Trophoblast cell (in vitro differentiated cells and primary cell): ENCODE measurements around the gene GAREM1.
"Not testable (repeated sequence)": the region's sequence is repeated elsewhere in the genome, so short reads cannot be mapped to it uniquely, and the experiment has no call there.

ENCODE experiments used
- DNase-seq, 2 donors: peaks; one replicate each; pipeline ENCODE4 v3.0.0-alpha.2; 2016
- H2AFZ ChIP-seq: 2 replicates; pipeline ENCODE4 v1.6.1; 2013; ENCODE audit warnings: low read length, moderate library complexity, mild to moderate bottlenecking; ENCODE audit not compliant: insufficient read depth, poor library complexity
- H2AK5ac ChIP-seq: 2 replicates; pipeline ENCODE4 v1.6.1; 2013; ENCODE audit warnings: mild to moderate bottlenecking, low read length
- H2BK120ac ChIP-seq: 2 replicates; pipeline ENCODE4 v1.6.1; 2013; ENCODE audit warnings: low read length, mild to moderate bottlenecking, moderate library complexity; ENCODE audit not compliant: insufficient read depth, poor library complexity
- H2BK12ac ChIP-seq: 2 replicates; pipeline ENCODE4 v1.6.1; 2013; ENCODE audit warnings: mild to moderate bottlenecking, low read length, moderate library complexity
- H2BK5ac ChIP-seq: 2 replicates; pipeline ENCODE4 v1.6.1; 2013; ENCODE audit warnings: low read length, low read depth, moderate library complexity, mild to moderate bottlenecking; ENCODE audit not compliant: poor library complexity
- H3K14ac ChIP-seq: 2 replicates; pipeline ENCODE4 v1.6.1; 2013; ENCODE audit warnings: mild to moderate bottlenecking, low read length
- H3K18ac ChIP-seq: 2 replicates; pipeline ENCODE4 v1.6.1; 2013; ENCODE audit warnings: mild to moderate bottlenecking, low read length
- H3K23ac ChIP-seq: 2 replicates; pipeline ENCODE4 v1.6.1; 2013; ENCODE audit warnings: low read length
- H3K27ac ChIP-seq: 2 replicates; pipeline ENCODE4 v1.5.1; 2013; ENCODE audit warnings: low read depth, mild to moderate bottlenecking, inconsistent platforms, low read length, moderate library complexity
- H3K27me3 ChIP-seq: 2 replicates; pipeline ENCODE4 v1.6.1; 2013; ENCODE audit warnings: inconsistent platforms, mild to moderate bottlenecking, low read length, moderate library complexity; ENCODE audit not compliant: insufficient read depth
- H3K36me3 ChIP-seq, 2 experiments: 1 replicate in 1 of 2; 2 replicates in 1 of 2; pipeline ENCODE4 v1.6.1; 2013; ENCODE audit warnings: low read length in 2 of 2, mild to moderate bottlenecking in 2 of 2, moderate library complexity in 1 of 2; ENCODE audit not compliant: insufficient read depth in 2 of 2, control insufficient read depth in 1 of 2
- H3K4ac ChIP-seq: 2 replicates; pipeline ENCODE4 v1.6.1; 2013; ENCODE audit warnings: low read depth, mild to moderate bottlenecking, low read length, moderate library complexity
- H3K4me1 ChIP-seq, 2 experiments: 1 replicate in 1 of 2; 2 replicates in 1 of 2; pipeline ENCODE4 v1.6.1; 2013; ENCODE audit warnings: low read length in 2 of 2, mild to moderate bottlenecking in 2 of 2, moderate library complexity in 1 of 2; ENCODE audit not compliant: insufficient read depth in 2 of 2, control insufficient read depth in 1 of 2
- H3K4me2 ChIP-seq: 2 replicates; pipeline ENCODE4 v1.6.1; 2013; ENCODE audit warnings: inconsistent platforms, mild to moderate bottlenecking, low read length, moderate library complexity
- H3K4me3 ChIP-seq: 2 replicates; pipeline ENCODE4 v1.5.1; 2013; ENCODE audit warnings: mild to moderate bottlenecking, low read depth, low read length, inconsistent platforms
- H3K79me1 ChIP-seq: one replicate; pipeline ENCODE4 v1.6.1; 2013; ENCODE audit warnings: low read length
- H3K79me2 ChIP-seq: 2 replicates; pipeline ENCODE4 v1.6.1; 2013; ENCODE audit warnings: low read length, mild to moderate bottlenecking; ENCODE audit not compliant: control insufficient read depth, insufficient read depth, poor library complexity
- H3K9ac ChIP-seq: 2 replicates; pipeline ENCODE4 v1.6.1; 2013; ENCODE audit warnings: mild to moderate bottlenecking, low read length
- H3K9me3 ChIP-seq: 2 replicates; pipeline ENCODE4 v1.6.1; 2013; ENCODE audit warnings: low read depth, mild to moderate bottlenecking, control low read depth, inconsistent platforms, low read length; ENCODE audit not compliant: insufficient read depth
- H4K12ac ChIP-seq: 2 replicates; pipeline ENCODE4 v1.6.1; 2013; ENCODE audit warnings: low read depth, mild to moderate bottlenecking, low read length, moderate library complexity
- H4K8ac ChIP-seq: 2 replicates; pipeline ENCODE4 v1.6.1; 2013; ENCODE audit warnings: low read depth, mild to moderate bottlenecking, low read length, moderate library complexity
- H4K91ac ChIP-seq: one replicate; pipeline ENCODE4 v1.6.1; 2013; ENCODE audit warnings: low read depth, mild to moderate bottlenecking, low read length, moderate library complexity
- WGBS: extraction: QIAGEN DNeasy Blood & Tissue Kit; methylation state at CpG from one replicate; pipeline ENCODE4 v1.1.7; 2013; ENCODE audit warnings: missing lambda C conversion rate; ENCODE audit not compliant: insufficient read length, insufficient coverage; ENCODE audit errors: extremely low coverage; 5-methylcytosine and 5-hydroxymethylcytosine counted together

The GAREM1 gene

GRCh38 chr18:32346671-32347070, 124.0 kb downstream of the GAREM1 start:
- Histone ChIP-seq H2BK120ac (peak overlapping the region; percentile 33), H3K4me2 (no peak overlapping the region), H3K4me1 (no peaks in the 10 kb centered on the region), H3K9me3 (no peaks in the 10 kb centered on the region), H3K79me2 (no peaks in the 10 kb centered on the region), H3K27ac (no peak overlapping the region), H3K4me3 (no peak overlapping the region), H3K27me3 (no peaks in the 10 kb centered on the region), H2BK5ac (no peak overlapping the region), H3K36me3 (no peaks in the 10 kb centered on the region), H4K12ac (peak overlapping the region; percentile 9), H2AFZ (no peak overlapping the region), H3K9ac (no peak overlapping the region), H4K8ac (peak overlapping the region; percentile 54), H3K18ac (no peak overlapping the region), H3K4ac (no peak overlapping the region), H4K91ac (no peak overlapping the region), H3K14ac (no peak overlapping the region), H3K23ac (no peak overlapping the region), H3K79me1 (peaks cover 1% of the 10 kb centered on the region), H2BK12ac (peak overlapping the region; percentile 64), H2AK5ac (no peak overlapping the region)
- WGBS: no CpG with 5 or more reads among the region's 4 CpGs
- DNase-seq: no peak

GRCh38 chr18:32343634-32344033, 127.0 kb downstream of the GAREM1 start:
- Histone ChIP-seq H3K23ac (no peak overlapping the region), H3K4me1 (no peaks in the 10 kb centered on the region), H3K79me2 (no peaks in the 10 kb centered on the region), H3K4me2 (no peak overlapping the region), H2BK5ac (no peak overlapping the region), H2BK120ac (no peak overlapping the region), H2AK5ac (no peak overlapping the region), H3K4me3 (no peak overlapping the region), H4K12ac (no peak overlapping the region), H2BK12ac (no peak overlapping the region), H3K18ac (no peak overlapping the region), H3K36me3 (no peaks in the 10 kb centered on the region), H3K14ac (no peak overlapping the region), H3K27ac (no peak overlapping the region), H3K79me1 (peaks cover 1% of the 10 kb centered on the region), H3K4ac (no peak overlapping the region), H3K9me3 (no peaks in the 10 kb centered on the region), H3K9ac (no peak overlapping the region), H3K27me3 (no peaks in the 10 kb centered on the region), H2AFZ (no peak overlapping the region), H4K91ac (peak overlapping the region; percentile 19), H4K8ac (no peak overlapping the region)
- no peak for DNase-seq
- no CpG with 5 or more reads among the region's 3 CpGs for whole genome bisulfite sequencing

- H3K23ac ChIP-seq, DNase-seq, H3K9me3 ChIP-seq, H3K36me3 ChIP-seq, H3K4me1 ChIP-seq, H2BK5ac ChIP-seq, H3K79me1 ChIP-seq, H3K4me2 ChIP-seq, H3K79me2 ChIP-seq, H3K4ac ChIP-seq, H2AFZ ChIP-seq, H3K4me3 ChIP-seq, H3K27me3 ChIP-seq, H3K14ac ChIP-seq, H4K8ac ChIP-seq, H4K12ac ChIP-seq, H2BK120ac ChIP-seq, H2BK12ac ChIP-seq, H3K27ac ChIP-seq, H3K9ac ChIP-seq, H3K18ac ChIP-seq, H2AK5ac ChIP-seq, H4K91ac ChIP-seq: not testable (repeated sequence)
- WGBS: no CpG with 5 or more reads among the region's 3 CpGs
Measured at GRCh38 chr18:32341112-32341511, 129.6 kb downstream of the GAREM1 start.

- no peaks in the 10 kb centered on the region for H3K79me2 ChIP-seq
- H4K12ac ChIP-seq: no peak overlapping the region
- H4K91ac ChIP-seq: no peak overlapping the region
- no peak overlapping the region for H3K9ac ChIP-seq
- no peak for DNase-seq
- H3K27me3 ChIP-seq: no peaks in the 10 kb centered on the region
- H3K4me3 ChIP-seq: no peak overlapping the region
- H3K4ac ChIP-seq: no peak overlapping the region
- H2BK120ac ChIP-seq: no peak overlapping the region
- H3K9me3 ChIP-seq: no peaks in the 10 kb centered on the region
- H2AFZ ChIP-seq: no peak overlapping the region
- H3K23ac ChIP-seq: no peak overlapping the region
- no peak overlapping the region for H2AK5ac ChIP-seq
- H3K27ac ChIP-seq: no peak overlapping the region
- H4K8ac ChIP-seq: no peak overlapping the region
- H2BK5ac ChIP-seq: no peak overlapping the region
- no peak overlapping the region for H2BK12ac ChIP-seq
- peaks cover 3 to 7% of the 10 kb centered on the region in 2 experiments for H3K4me1 ChIP-seq
- H3K18ac ChIP-seq: no peak overlapping the region
- H3K36me3 ChIP-seq: no peaks in the 10 kb centered on the region
- H3K4me2 ChIP-seq: no peak overlapping the region
- H3K14ac ChIP-seq: no peak overlapping the region
- peaks cover 2% of the 10 kb centered on the region for H3K79me1 ChIP-seq
- no CpG with 5 or more reads among the region's 2 CpGs for WGBS
Measured at GRCh38 chr18:32339045-32339444, 131.6 kb downstream of the GAREM1 start.
